BLaER1 treated with 17β-estradiol and CSF1 and Interleukin-3, amounts not matched to agents 10 nM and 100 nM (cell line): Measurements from ENCODE around the gene TIMM29.
A peak's percentile ranks its signal among the peaks of the same experiment; 100 is the strongest.
"Not testable (repeated sequence)": the region's sequence is repeated elsewhere in the genome, so short reads cannot be mapped to it uniquely, and the experiment has no call there.

Source experiments
- H3K27ac ChIP-seq, 11 experiments: shearing (Covaris generic); formaldehyde crosslinking; 2 replicates each; pipeline ENCODE4 v1.8.1; 2022
- H3K27me3 ChIP-seq, 11 experiments: shearing (Covaris generic); formaldehyde crosslinking; 2 replicates each; pipeline ENCODE4 v1.8.1; 2022
- H3K36me3 ChIP-seq, 11 experiments: shearing (Covaris generic); formaldehyde crosslinking; 2 replicates each; pipeline ENCODE4 v1.8.1; 2022
- H3K4me1 ChIP-seq, 10 experiments: shearing (Covaris generic); formaldehyde crosslinking; 2 replicates each; pipeline ENCODE4 v1.8.1; 2022
- H3K4me2 ChIP-seq, 11 experiments: shearing (Covaris generic); formaldehyde crosslinking; 2 replicates each; pipeline ENCODE4 v1.8.1; 2022
- H3K4me3 ChIP-seq, 10 experiments: shearing (Covaris generic); formaldehyde crosslinking; 2 replicates each; pipeline ENCODE4 v1.8.1; 2022
- H3K9ac ChIP-seq, 11 experiments: shearing (Covaris generic); formaldehyde crosslinking; 2 replicates each; pipeline ENCODE4 v1.8.1; 2022
- H3K9me3 ChIP-seq, 11 experiments: shearing (Covaris generic); formaldehyde crosslinking; replicated peaks in 1 of 11; 2 replicates each; pipeline ENCODE4 v1.8.1; 2022
- H4K20me1 ChIP-seq, 11 experiments: shearing (Covaris generic); formaldehyde crosslinking; 2 replicates each; pipeline ENCODE4 v1.8.1; 2022
- Cebpa-rat ChIP-seq, 11 experiments: shearing (Covaris generic); IDR thresholded peaks; 2 replicates each; pipeline ENCODE4 v1.8.1; 2022

Gene TIMM29

DNA sequence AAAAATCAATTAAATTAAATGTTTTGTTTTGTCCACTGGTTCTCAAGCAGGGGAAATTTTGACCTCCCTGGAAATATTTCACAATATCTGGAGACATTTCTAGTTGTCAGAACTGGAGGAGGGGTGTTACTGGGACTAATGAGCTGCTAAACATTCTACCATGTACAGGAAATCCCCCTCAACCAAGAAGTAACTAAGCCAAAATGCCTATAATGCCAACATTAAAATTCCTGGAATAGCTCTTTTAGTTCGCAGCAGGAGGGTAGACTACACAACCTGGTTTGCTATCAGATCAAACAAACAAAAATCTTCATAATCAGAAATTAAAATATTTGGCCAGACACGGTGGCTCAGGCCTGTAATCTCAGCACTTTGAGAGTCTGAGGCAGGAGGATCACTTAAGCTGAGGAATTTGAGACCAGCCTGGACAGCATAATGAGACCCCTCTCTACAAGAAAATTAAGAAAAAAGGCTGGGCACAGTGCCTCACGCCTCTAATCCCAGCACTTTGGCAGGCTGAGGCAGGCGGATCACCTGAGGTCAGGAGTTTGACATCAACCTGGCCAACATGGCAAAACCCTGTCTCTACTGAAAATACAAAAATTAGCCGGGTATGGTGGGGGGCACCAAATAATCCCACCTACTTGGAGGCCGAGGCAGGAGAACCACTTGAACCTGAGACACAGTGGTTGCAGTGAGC, 18.5 kb downstream of the TIMM29 start:
- H3K4me3 ChIP-seq: no peak overlapping the region
- no peaks in the 10 kb centered on the region for H3K36me3 ChIP-seq
- H3K27me3 ChIP-seq: no peaks in the 10 kb centered on the region
- no peak overlapping the region for H3K4me2 ChIP-seq
- no peaks in the 10 kb centered on the region for H3K9me3 ChIP-seq
- H3K27ac ChIP-seq: no peak overlapping the region
- TF ChIP-seq Cebpa-rat (IDR thresholded peaks at IDR 0.05): peak in 2 of 11 experiments; percentile 18 to 22; a peak in 1 of 22 replicates
- no peaks in the 10 kb centered on the region for H4K20me1 ChIP-seq
- peaks cover 0 to 37% (median 1%) of the 10 kb centered on the region in 10 experiments; a peak in 12 of 20 replicates for H3K4me1 ChIP-seq
- H3K9ac ChIP-seq: 0 out of 22 replicates have a peak overlapping the region, but pooled peaks of 1 of the 11 experiments have one; percentile 17

GRCh38 chr19:10952809-10953208, 24.2 kb downstream of the TIMM29 start:
- Histone ChIP-seq H3K4me2 (peak overlapping the region in 1 of 11 experiments; percentile 47; a peak in 2 of 22 replicates), H4K20me1 (no peaks in the 10 kb centered on the region), H3K27ac (no peak overlapping the region), H3K4me3 (no peak overlapping the region), H3K27me3 (no peaks in the 10 kb centered on the region), H3K4me1 (peaks cover 15 to 36% (median 22%) of the 10 kb centered on the region in 10 experiments; a peak in 19 of 20 replicates), H3K9me3 (no peaks in the 10 kb centered on the region), H3K9ac (no peak overlapping the region), H3K36me3 (no peaks in the 10 kb centered on the region)
- TF ChIP-seq Cebpa-rat (IDR thresholded peaks at IDR 0.05): no peak

GRCh38 chr19:10959277-10959968, 30.8 kb downstream of the TIMM29 start:
- H3K9me3 ChIP-seq, H3K27me3 ChIP-seq, H3K36me3 ChIP-seq: not testable (repeated sequence)
- Histone ChIP-seq H3K9ac (peak overlapping the region; percentile 93 to 98 (median 95); a peak in 21 of 22 replicates), H3K4me1 (peaks cover 37 to 46% (median 42%) of the 10 kb centered on the region in 10 experiments), H4K20me1 (peaks cover under 1 to 28% (median 24%) of the 10 kb centered on the region in 11 experiments; a peak in 20 of 22 replicates), H3K4me2 (peak overlapping the region; percentile 79 to 97 (median 93)), H3K27ac (peak overlapping the region; percentile 87 to 97 (median 94); a peak in 20 of 22 replicates), H3K4me3 (peak overlapping the region; percentile 68 to 99 (median 88); a peak in 19 of 20 replicates)

- Histone ChIP-seq H3K4me1 (peaks cover 44 to 49% (median 46%) of the 10 kb centered on the region in 10 experiments), H3K36me3 (peaks cover 0 to 18% (median 11%) of the 10 kb centered on the region in 11 experiments; a peak in 13 of 22 replicates), H3K4me2 (peak within 1 kb of the TSS; percentile 86 to 99 (median 95)), H3K9ac (peak within 1 kb of the TSS; percentile 93 to 98 (median 95)), H3K4me3 (peak within 1 kb of the TSS; percentile 77 to 99 (median 92)), H3K27ac (peak within 1 kb of the TSS; percentile 87 to 97 (median 94)), H4K20me1 (peaks cover 8 to 39% (median 34%) of the 10 kb centered on the region in 11 experiments; a peak in 21 of 22 replicates), H3K9me3 (no peaks in the 10 kb centered on the region), H3K27me3 (no peaks in the 10 kb centered on the region)
- TF ChIP-seq Cebpa-rat (IDR thresholded peaks at IDR 0.05): no peak
These were observed 31.9 kb downstream of the TIMM29 start, which contains the start of gene SMARCA4 for GRCh38 chr19:10960314-10961072. TSS of gene SMARCA4 (plus strand) at chr19:10961030. CDS start at chr19:10984152, 23,122 bp downstream.

DNA sequence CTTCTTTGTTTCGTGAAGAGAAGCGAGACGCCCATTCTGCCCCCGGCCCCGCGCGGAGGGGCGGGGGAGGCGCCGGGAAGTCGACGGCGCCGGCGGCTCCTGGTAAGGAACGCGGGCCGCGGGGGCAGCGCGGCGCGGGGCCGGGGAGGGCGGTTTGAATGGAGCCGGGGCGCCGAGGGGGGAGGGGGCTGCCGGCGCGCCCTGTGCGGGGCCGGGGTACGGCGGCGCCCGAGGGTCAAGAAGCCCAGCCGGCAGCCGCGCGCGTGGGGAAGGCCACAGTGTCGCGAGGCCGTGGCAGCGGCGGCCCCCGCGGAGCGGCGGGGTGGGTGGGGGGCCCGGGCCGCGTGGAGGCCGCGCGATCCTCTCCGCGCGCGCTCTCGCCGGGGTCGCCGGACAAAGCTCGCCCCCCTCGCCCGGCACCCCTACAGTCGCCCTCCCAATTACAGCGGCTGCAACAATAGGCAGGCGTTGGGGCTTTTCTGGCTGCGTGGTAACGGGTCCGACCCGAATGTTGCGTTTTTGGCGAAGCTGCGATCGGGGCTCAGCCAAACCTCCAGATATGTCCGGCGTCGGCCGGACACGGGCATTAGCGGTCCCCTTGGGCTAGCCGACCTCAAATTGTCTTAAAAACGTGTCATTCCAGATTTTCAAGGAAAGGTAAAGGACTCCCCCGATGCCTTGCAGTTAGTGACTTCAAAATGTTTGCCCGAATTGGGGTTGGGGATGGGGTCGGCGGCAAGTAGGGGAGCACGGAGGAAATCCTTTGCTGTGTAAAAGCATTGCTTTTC, 32.7 kb downstream of the TIMM29 start:
- peaks cover 0 to 25% (median 15%) of the 10 kb centered on the region in 11 experiments; a peak in 13 of 22 replicates for H3K36me3 ChIP-seq
- H3K4me1 ChIP-seq: peaks cover 50 to 57% (median 54%) of the 10 kb centered on the region in 10 experiments
- H3K27ac ChIP-seq: peak overlapping the region; percentile 85 to 97 (median 94)
- no peak for TF ChIP-seq Cebpa-rat (IDR thresholded peaks at IDR 0.05)
- H3K27me3 ChIP-seq: no peaks in the 10 kb centered on the region
- peak overlapping the region; percentile 77 to 99 (median 92) for H3K4me3 ChIP-seq
- peaks cover 8 to 46% (median 42%) of the 10 kb centered on the region in 11 experiments; a peak in 21 of 22 replicates for H4K20me1 ChIP-seq
- peak overlapping the region; percentile 75 to 99 (median 91) for H3K4me2 ChIP-seq
- H3K9me3 ChIP-seq: no peaks in the 10 kb centered on the region
- H3K9ac ChIP-seq: peak overlapping the region; percentile 92 to 98 (median 95)

GRCh38 chr19:10962863-10963262, 34.3 kb downstream of the TIMM29 start:
- Histone ChIP-seq H3K27me3 (no peaks in the 10 kb centered on the region), H4K20me1 (peaks cover 8 to 62% (median 58%) of the 10 kb centered on the region in 11 experiments; a peak in 21 of 22 replicates), H3K36me3 (peaks cover 0 to 30% (median 15%) of the 10 kb centered on the region in 11 experiments; a peak in 13 of 22 replicates), H3K27ac (peak overlapping the region in 9 of 11 experiments; percentile 87 to 97 (median 95); a peak in 16 of 22 replicates), H3K4me2 (peak overlapping the region; percentile 75 to 99 (median 91)), H3K9ac (peak overlapping the region; percentile 92 to 98 (median 95)), H3K4me1 (peaks cover 66 to 73% (median 69%) of the 10 kb centered on the region in 10 experiments), H3K9me3 (no peaks in the 10 kb centered on the region), H3K4me3 (peak overlapping the region; percentile 77 to 99 (median 92))
- TF ChIP-seq Cebpa-rat (IDR thresholded peaks at IDR 0.05): no peak

- H3K4me3 ChIP-seq: peak overlapping the region in 8 of 10 experiments; percentile 84 to 99 (median 93); a peak in 13 of 20 replicates
- H3K27ac ChIP-seq: no peak overlapping the region
- H3K9me3 ChIP-seq: no peaks in the 10 kb centered on the region
- peaks cover 76 to 82% (median 79%) of the 10 kb centered on the region in 10 experiments for H3K4me1 ChIP-seq
- H3K27me3 ChIP-seq: no peaks in the 10 kb centered on the region
- peaks cover 8 to 72% (median 68%) of the 10 kb centered on the region in 11 experiments; a peak in 21 of 22 replicates for H4K20me1 ChIP-seq
- H3K36me3 ChIP-seq: peaks cover 0 to 30% (median 15%) of the 10 kb centered on the region in 11 experiments; a peak in 13 of 22 replicates
- H3K9ac ChIP-seq: peak overlapping the region in 8 of 11 experiments; percentile 24 to 98 (median 95); a peak in 15 of 22 replicates
- TF ChIP-seq Cebpa-rat (IDR thresholded peaks at IDR 0.05): no peak
- peak overlapping the region; percentile 75 to 99 (median 91) for H3K4me2 ChIP-seq
These were observed 35.3 kb downstream of the TIMM29 start for GRCh38 chr19:10963865-10964264.
